Esophagus squamous epithelium (tissue), 4 donors: ENCODE results near the gene FGF4.

Experiments used
- POLR2A ChIP-seq, 4 donors: fragments of 450-650 bp; IDR thresholded peaks; one replicate each; pipeline ENCODE4 v1.6.1; 2017; ENCODE audit warnings: antibody characterized with exemption in 4 of 4, mild to moderate bottlenecking in 4 of 4, moderate library complexity in 3 of 4
- TF ChIP-seq, protein P1 (sequence below), 6 experiments: fragments of 450-650 bp in 4 of 6; fragments of 200-600 bp in 2 of 6; sonication (generic) in 2 of 6; IDR thresholded peaks; one replicate each; pipeline ENCODE4 v1.5.1; 2016 to 2019; ENCODE audit warnings: antibody characterized with exemption in 6 of 6, mild to moderate bottlenecking in 4 of 6, moderate library complexity in 4 of 6

DNA sequence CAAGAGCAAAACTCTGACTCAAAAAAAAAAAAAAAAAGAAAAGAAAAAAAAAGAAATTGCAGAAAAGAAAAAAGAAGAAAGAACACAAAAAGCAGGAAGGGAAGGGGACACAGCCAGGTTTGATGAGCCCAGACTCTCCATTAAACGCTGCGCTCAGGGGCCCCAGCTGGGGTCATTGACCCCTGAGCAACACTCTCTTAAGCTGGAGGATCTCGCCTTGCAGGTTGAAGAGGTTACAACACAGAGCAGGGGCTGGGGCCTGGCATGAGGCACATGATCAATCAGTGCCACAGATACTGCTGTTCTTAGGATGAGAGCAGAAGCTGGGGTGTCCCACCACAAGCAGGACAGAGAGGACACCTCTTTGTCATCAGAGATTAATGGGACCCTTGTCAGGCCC, 36.3 kb upstream of the FGF4 start:
- TF ChIP-seq, protein P1, sequence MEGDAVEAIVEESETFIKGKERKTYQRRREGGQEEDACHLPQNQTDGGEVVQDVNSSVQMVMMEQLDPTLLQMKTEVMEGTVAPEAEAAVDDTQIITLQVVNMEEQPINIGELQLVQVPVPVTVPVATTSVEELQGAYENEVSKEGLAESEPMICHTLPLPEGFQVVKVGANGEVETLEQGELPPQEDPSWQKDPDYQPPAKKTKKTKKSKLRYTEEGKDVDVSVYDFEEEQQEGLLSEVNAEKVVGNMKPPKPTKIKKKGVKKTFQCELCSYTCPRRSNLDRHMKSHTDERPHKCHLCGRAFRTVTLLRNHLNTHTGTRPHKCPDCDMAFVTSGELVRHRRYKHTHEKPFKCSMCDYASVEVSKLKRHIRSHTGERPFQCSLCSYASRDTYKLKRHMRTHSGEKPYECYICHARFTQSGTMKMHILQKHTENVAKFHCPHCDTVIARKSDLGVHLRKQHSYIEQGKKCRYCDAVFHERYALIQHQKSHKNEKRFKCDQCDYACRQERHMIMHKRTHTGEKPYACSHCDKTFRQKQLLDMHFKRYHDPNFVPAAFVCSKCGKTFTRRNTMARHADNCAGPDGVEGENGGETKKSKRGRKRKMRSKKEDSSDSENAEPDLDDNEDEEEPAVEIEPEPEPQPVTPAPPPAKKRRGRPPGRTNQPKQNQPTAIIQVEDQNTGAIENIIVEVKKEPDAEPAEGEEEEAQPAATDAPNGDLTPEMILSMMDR (IDR thresholded peaks at IDR 0.05): no peak
- TF ChIP-seq POLR2A (IDR thresholded peaks at IDR 0.05): no peak
